ENCODE measurements around the gene FLNC. TPM values are rescaled to one million over a fixed set of nuclear protein-coding genes. Genes with fewer than 3 reads are reported as not detected.

FLNC gene
- total RNA-seq, 1 donor from 2014 or later: 241 TPM

GRCh38 chr7:128831994-128832879, 2.0 kb downstream of the FLNC start:
- Mint-ChIP-seq H3K36me3 (ENCODE audit: unreplicated experiment) (peaks cover 6% of the 10 kb centered on the region), H3K4me3 (ENCODE audit: unreplicated experiment) (peak overlapping the region; percentile 88), H3K4me1 (ENCODE audit: low read depth, unreplicated experiment) (peaks cover 23% of the 10 kb centered on the region), H3K27ac (ENCODE audit: unreplicated experiment) (peak overlapping the region; percentile 98), H3K27me3 (ENCODE audit: unreplicated experiment) (peaks cover 21% of the 10 kb centered on the region), H3K9me3 (ENCODE audit: unreplicated experiment) (peaks cover 16% of the 10 kb centered on the region)
- no peak for TF ChIP-seq CTCF (IDR thresholded peaks at IDR 0.05; ENCODE audit: partially characterized antibody, unreplicated experiment)
- peak; percentile 86 for DNase-seq

GRCh38 chr7:128832880-128833147, 2.6 kb downstream of the FLNC start:
- Mint-ChIP-seq H3K27ac (ENCODE audit: unreplicated experiment) (peak overlapping the region; percentile 98), H3K36me3 (ENCODE audit: unreplicated experiment) (peaks cover 6% of the 10 kb centered on the region), H3K4me1 (ENCODE audit: low read depth, unreplicated experiment) (peaks cover 20% of the 10 kb centered on the region), H3K4me3 (ENCODE audit: unreplicated experiment) (peak overlapping the region; percentile 88), H3K27me3 (ENCODE audit: unreplicated experiment) (peaks cover 21% of the 10 kb centered on the region), H3K9me3 (ENCODE audit: unreplicated experiment) (peaks cover 16% of the 10 kb centered on the region)
- no peak for DNase-seq
- no peak for TF ChIP-seq CTCF (IDR thresholded peaks at IDR 0.05; ENCODE audit: partially characterized antibody, unreplicated experiment)

DNA sequence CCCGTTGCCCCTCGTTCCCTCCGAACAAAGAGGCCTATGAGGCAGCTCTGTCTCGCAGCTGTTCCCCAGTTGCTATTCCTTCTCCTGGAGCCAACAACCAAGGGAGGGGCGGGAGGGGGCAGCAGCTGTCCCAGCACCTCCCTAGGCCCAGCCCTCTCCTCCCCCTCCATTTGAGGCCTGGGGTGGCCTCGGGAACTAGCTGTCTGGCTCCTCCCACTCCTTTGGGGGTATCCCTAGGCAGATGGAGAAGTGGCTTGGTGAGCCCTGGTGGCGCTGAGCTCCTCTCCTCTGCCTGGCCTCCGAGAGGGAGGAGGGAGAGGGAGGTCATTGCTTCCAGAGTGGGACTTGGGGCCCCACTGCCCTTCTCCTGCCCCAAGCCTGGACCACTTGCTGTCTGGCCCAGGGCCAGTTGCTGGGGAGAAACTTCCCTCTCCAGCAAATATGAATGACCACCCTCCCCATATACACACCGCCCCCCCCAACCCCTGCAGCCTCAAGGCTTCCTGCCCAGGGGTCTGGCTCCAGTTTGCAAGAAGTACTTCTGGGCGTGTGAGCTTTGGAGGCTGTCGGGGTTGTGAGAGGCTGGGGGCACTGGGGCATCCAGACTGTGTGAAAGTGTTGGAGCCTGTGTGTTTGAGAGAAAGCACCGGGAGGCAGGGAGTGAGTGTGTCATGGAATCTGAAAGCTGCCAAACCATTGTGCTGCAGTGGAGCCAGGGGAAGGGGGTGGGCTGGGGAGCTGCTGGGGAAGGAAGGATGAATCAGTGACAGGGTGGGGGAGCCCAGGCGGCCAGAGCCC, 3.1 kb downstream of the FLNC start:
- peaks cover 19% of the 10 kb centered on the region for H3K27me3 Mint-ChIP-seq (ENCODE audit: unreplicated experiment)
- peak overlapping the region; percentile 98 for H3K27ac Mint-ChIP-seq (ENCODE audit: unreplicated experiment)
- peaks cover 15% of the 10 kb centered on the region for H3K4me1 Mint-ChIP-seq (ENCODE audit: low read depth, unreplicated experiment)
- peak; percentile 86 for DNase-seq
- H3K36me3 Mint-ChIP-seq (ENCODE audit: unreplicated experiment): peaks cover 6% of the 10 kb centered on the region
- no peak for TF ChIP-seq CTCF (IDR thresholded peaks at IDR 0.05; ENCODE audit: partially characterized antibody, unreplicated experiment)
- H3K9me3 Mint-ChIP-seq (ENCODE audit: unreplicated experiment): peaks cover 16% of the 10 kb centered on the region
- peak overlapping the region; percentile 88 for H3K4me3 Mint-ChIP-seq (ENCODE audit: unreplicated experiment)

GRCh38 chr7:128833946-128834325, 3.7 kb downstream of the FLNC start:
- no peak for TF ChIP-seq CTCF (IDR thresholded peaks at IDR 0.05; ENCODE audit: partially characterized antibody, unreplicated experiment)
- peak overlapping the region; percentile 98 for H3K27ac Mint-ChIP-seq (ENCODE audit: unreplicated experiment)
- peaks cover 12% of the 10 kb centered on the region for H3K4me1 Mint-ChIP-seq (ENCODE audit: low read depth, unreplicated experiment)
- H3K4me3 Mint-ChIP-seq (ENCODE audit: unreplicated experiment): peak overlapping the region; percentile 88
- peaks cover 16% of the 10 kb centered on the region for H3K9me3 Mint-ChIP-seq (ENCODE audit: unreplicated experiment)
- DNase-seq: no peak
- H3K36me3 Mint-ChIP-seq (ENCODE audit: unreplicated experiment): peaks cover 6% of the 10 kb centered on the region
- peaks cover 19% of the 10 kb centered on the region for H3K27me3 Mint-ChIP-seq (ENCODE audit: unreplicated experiment)

All from glutamatergic neuron (in vitro differentiated cells).